Nephron progenitor cell (in vitro differentiated cells): ENCODE data around the gene ASB16.

Experiments used
- DNase-seq: peaks from one replicate; pipeline ENCODE4 v3.0.0; 2021
- H3K27ac Mint-ChIP-seq: 2 replicates; pipeline ENCODE4 v1.8.0; 2021; ENCODE audit warnings: mild to moderate bottlenecking, moderate library complexity, mixed read lengths
- H3K27me3 Mint-ChIP-seq: 2 replicates; pipeline ENCODE4 v1.8.0; 2021; ENCODE audit warnings: mild to moderate bottlenecking, low read depth, mixed read lengths; ENCODE audit not compliant: poor library complexity
- H3K36me3 Mint-ChIP-seq: 2 replicates; pipeline ENCODE4 v1.8.0; 2021; ENCODE audit warnings: low read depth, mixed read lengths
- H3K4me1 Mint-ChIP-seq: 2 replicates; pipeline ENCODE4 v1.8.0; 2021; ENCODE audit warnings: mixed read lengths
- H3K4me3 Mint-ChIP-seq: 2 replicates; pipeline ENCODE4 v1.8.0; 2021; ENCODE audit warnings: mild to moderate bottlenecking, moderate library complexity, mixed read lengths
- H3K9me3 Mint-ChIP-seq: 2 replicates; pipeline ENCODE4 v1.8.0; 2021; ENCODE audit warnings: mild to moderate bottlenecking, moderate library complexity, mixed read lengths
- TF ChIP-seq, protein P1 (sequence below): fragments of 200-600 bp; sonication (generic); IDR thresholded peaks from 2 replicates; pipeline ENCODE4 v1.5.0; 2021; ENCODE audit warnings: antibody characterized with exemption

The ASB16 gene

DNA sequence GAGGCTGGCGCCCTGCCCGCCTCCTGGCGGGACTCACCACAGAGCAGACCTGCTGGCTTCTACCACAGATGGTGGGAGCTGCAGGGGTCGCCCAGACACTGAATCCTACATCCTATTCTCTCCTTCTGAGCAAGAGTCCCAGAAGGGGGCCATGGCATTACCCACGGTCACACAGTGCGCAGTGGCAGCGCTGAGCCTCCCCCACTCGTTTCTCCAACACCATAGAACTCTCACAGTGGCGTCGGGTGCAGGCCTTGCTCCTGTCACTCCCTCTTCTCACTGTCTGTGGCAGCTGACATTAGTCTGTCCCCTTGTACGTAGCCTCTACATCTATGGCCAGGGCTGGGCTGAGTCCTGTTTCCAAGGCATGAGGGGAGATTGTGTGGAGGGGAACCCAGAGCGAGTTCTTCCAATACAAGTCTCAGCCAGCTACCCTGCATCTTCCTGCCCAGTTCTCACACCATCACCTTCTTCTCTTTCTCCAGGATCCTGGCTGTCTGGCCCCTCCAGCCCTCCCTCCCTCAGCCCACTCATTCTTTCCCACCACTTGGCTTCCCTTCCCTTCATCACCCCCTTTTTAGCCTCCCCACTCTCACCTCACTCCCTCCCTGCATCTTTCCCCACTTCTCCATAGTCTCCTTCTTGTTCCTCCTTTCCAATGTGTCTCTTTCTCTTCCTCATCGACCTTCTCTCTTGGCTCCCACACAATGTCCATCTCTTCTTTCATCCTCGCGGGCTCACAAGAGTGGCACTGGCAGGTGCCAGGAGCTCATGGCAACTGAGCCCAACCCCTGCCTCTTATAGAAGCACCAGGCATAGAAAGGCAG lies 43.1 kb downstream of the ASB16 start:
- Mint-ChIP-seq H3K27me3 (peaks cover 3% of the 10 kb centered on the region), H3K4me1 (peaks cover 57% of the 10 kb centered on the region), H3K4me3 (no peak overlapping the region), H3K36me3 (peaks cover 47% of the 10 kb centered on the region), H3K27ac (no peak overlapping the region), H3K9me3 (no peaks in the 10 kb centered on the region)
- no peak for DNase-seq
- TF ChIP-seq, protein P1, sequence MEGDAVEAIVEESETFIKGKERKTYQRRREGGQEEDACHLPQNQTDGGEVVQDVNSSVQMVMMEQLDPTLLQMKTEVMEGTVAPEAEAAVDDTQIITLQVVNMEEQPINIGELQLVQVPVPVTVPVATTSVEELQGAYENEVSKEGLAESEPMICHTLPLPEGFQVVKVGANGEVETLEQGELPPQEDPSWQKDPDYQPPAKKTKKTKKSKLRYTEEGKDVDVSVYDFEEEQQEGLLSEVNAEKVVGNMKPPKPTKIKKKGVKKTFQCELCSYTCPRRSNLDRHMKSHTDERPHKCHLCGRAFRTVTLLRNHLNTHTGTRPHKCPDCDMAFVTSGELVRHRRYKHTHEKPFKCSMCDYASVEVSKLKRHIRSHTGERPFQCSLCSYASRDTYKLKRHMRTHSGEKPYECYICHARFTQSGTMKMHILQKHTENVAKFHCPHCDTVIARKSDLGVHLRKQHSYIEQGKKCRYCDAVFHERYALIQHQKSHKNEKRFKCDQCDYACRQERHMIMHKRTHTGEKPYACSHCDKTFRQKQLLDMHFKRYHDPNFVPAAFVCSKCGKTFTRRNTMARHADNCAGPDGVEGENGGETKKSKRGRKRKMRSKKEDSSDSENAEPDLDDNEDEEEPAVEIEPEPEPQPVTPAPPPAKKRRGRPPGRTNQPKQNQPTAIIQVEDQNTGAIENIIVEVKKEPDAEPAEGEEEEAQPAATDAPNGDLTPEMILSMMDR: no peak

DNA sequence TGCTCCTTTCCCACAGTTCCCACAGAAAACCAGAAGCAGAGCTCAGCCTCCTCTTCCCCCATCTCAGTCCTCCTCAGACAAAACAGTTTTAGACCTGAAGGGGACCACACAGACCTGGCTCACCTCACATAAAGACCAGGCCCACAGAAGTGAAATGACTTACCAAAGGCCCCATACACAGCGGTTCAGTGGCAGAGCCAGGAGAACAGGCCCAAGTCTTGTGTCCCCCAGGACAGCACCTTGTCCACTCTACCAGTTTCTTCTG lies 43.7 kb downstream of the ASB16 start:
- H3K4me1 Mint-ChIP-seq: peaks cover 57% of the 10 kb centered on the region
- no peak overlapping the region for H3K27ac Mint-ChIP-seq
- H3K9me3 Mint-ChIP-seq: no peaks in the 10 kb centered on the region
- TF ChIP-seq, protein P1: no peak
- peaks cover 3% of the 10 kb centered on the region for H3K27me3 Mint-ChIP-seq
- H3K4me3 Mint-ChIP-seq: no peak overlapping the region
- no peak for DNase-seq
- peaks cover 44% of the 10 kb centered on the region for H3K36me3 Mint-ChIP-seq

DNA sequence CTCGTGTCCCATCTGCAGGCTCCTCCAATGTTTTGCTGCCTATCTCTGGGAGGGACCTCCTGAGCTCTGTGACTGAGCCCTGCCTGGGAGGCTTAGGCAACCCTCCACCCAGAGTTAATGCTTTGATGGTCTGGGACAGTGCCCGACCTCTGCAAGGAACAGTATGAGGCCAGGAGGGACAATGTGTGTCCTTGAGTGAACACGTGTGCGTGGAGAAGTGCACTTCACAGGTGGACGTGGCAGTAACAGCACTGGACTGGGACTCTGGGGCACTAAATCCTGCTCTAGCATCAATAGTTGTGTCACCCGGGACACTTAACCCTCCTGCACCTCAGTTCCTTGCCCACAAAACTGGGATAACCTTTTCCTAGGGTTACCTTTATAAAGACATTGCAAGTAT lies 44.4 kb downstream of the ASB16 start:
- TF ChIP-seq, protein P1: no peak
- H3K4me3 Mint-ChIP-seq: no peak overlapping the region

DNA sequence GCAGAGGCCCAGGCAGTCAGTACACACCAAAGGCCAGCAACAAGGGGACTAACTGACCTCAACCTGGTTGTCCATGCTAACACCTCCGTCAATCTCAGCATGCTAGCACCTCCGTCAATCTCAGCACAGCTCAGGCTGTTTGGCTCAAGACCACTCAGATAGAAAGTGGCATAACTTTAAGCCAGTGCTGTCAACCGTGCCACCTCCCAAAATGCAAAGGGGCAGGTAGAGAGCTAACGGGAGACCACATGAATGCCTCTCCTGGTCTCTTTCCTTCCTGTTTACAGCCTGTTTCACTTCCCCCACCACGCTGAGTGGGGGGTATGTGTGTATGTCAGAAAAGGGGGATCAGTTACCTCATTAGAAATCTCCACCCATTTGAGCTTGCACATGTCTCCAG lies 45.7 kb downstream of the ASB16 start:
- Mint-ChIP-seq H3K27me3 (no peaks in the 10 kb centered on the region), H3K9me3 (no peaks in the 10 kb centered on the region), H3K4me3 (no peak overlapping the region), H3K36me3 (peaks cover 33% of the 10 kb centered on the region), H3K4me1 (peaks cover 49% of the 10 kb centered on the region), H3K27ac (no peak overlapping the region)
- TF ChIP-seq, protein P1: no peak
- no peak for DNase-seq

More for the DNA sequence above, 44.4 kb downstream of the ASB16 start:
- H3K9me3 Mint-ChIP-seq: no peaks in the 10 kb centered on the region
- H3K27ac Mint-ChIP-seq: no peak overlapping the region
- H3K4me1 Mint-ChIP-seq: peaks cover 55% of the 10 kb centered on the region
- peaks cover 2% of the 10 kb centered on the region for H3K27me3 Mint-ChIP-seq
- DNase-seq: no peak
- H3K36me3 Mint-ChIP-seq: peaks cover 37% of the 10 kb centered on the region

DNA sequence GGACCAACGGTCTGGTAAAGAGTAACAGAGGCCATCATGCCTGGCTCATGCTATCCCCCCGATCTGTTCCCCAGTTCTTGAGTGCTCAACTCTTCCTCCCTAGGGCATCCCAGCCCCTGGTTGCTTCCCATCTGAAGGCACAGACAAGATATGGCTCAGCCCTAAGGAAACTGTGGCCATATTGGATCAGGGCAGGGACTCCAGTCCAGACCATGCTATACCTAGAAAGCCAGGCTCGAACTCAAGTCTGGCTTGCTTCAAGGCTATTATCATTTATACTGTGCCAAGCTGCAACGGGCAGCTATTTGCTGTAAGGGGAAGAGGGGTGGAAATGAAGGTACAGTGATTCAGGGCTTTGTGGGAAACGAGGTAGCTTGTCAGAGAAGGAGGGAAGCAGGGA lies 46.2 kb downstream of the ASB16 start:
- peaks cover 47% of the 10 kb centered on the region for H3K4me1 Mint-ChIP-seq
- DNase-seq: no peak
- no peaks in the 10 kb centered on the region for H3K27me3 Mint-ChIP-seq
- H3K27ac Mint-ChIP-seq: no peak overlapping the region
- TF ChIP-seq, protein P1: no peak
- H3K4me3 Mint-ChIP-seq: peak overlapping the region; percentile 77
- H3K9me3 Mint-ChIP-seq: no peaks in the 10 kb centered on the region
- H3K36me3 Mint-ChIP-seq: peaks cover 33% of the 10 kb centered on the region

DNA sequence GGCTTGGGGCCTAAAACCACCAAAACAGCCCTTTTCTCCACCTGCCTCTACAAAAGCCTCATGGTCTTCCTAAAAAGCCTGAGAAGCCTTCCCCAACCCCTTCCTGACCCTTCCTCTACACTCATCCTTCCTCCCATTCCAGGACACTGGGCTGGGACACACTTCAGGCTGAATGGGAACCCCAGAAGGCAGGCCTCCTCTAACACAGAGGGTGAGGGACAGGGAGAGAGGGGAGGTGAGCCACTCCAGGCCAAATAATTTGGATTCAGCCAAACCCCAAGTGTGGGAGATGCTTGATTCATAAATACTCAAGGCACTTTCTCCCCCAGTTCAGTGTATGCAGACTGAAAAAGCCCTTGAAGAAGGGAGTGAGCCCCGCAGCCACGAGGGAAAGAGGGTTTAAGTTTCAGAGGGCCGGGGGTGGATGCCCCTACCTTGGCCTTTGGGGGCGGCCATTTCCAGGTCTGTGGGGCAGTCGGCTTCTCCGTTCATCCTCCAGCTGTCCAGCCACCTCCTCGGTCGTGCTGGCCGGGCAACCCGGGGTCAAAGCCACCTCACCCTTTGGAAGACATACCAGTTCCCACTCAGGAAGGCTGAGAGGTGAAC lies 47.3 kb downstream of the ASB16 start:
- no peak for DNase-seq
- Mint-ChIP-seq H3K36me3 (peaks cover 33% of the 10 kb centered on the region), H3K27ac (peak overlapping the region; percentile 86), H3K27me3 (no peaks in the 10 kb centered on the region), H3K4me3 (peak overlapping the region; percentile 77), H3K4me1 (peaks cover 50% of the 10 kb centered on the region), H3K9me3 (no peaks in the 10 kb centered on the region)
- TF ChIP-seq, protein P1: no peak
